NCI-H1436 (cell line): Measurements from ENCODE around the gene ARL5C.

Source experiments
- DNase-seq: peaks from one replicate; lab custom pipeline; 2025; lab: John Stamatoyannopoulos, UW

Gene ARL5C, protein sequence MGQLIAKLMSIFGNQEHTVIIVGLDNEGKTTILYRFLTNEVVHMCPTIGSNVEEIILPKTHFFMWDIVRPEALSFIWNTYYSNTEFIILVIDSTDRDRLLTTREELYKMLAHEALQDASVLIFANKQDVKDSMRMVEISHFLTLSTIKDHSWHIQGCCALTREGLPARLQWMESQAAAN

DNA sequence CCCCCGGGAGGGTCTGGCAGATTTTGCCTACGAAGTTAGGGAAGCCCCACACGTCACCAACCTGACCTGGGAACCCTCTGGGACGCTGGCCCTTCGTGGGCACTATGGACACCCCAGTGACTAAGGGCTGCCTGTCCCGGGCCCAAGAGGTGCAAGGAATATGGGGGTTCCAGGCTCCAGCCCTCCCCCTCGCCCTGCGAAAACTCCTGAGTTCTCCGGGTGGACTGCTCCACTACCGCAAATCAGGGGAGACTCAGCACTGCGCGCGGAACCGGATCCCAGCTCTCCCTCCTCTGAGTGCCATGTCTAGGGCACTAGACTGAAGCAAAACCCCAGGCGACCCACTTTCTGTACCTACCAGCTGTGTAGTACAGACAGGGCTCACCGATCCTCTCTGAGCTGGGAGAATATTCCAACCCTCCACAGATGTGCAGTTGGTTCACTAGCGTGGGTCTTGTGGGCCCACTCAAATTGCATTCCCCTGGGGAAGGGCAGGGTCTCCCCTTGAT lies at the start of gene ARL5C:
ARL5C (minus strand) TSS at position 321 of the 509 bp plus-strand sequence. CDS start 401 bp downstream, outside the sequence.
- no peak for DNase-seq

- DNase-seq, result no peak
These were observed 47.9 kb upstream of the ARL5C start for GRCh38 chr17:39213852-39214251.

GRCh38 chr17:39212841-39213480 lies 47.0 kb upstream of the ARL5C start:
- DNase-seq, result no peak

DNA sequence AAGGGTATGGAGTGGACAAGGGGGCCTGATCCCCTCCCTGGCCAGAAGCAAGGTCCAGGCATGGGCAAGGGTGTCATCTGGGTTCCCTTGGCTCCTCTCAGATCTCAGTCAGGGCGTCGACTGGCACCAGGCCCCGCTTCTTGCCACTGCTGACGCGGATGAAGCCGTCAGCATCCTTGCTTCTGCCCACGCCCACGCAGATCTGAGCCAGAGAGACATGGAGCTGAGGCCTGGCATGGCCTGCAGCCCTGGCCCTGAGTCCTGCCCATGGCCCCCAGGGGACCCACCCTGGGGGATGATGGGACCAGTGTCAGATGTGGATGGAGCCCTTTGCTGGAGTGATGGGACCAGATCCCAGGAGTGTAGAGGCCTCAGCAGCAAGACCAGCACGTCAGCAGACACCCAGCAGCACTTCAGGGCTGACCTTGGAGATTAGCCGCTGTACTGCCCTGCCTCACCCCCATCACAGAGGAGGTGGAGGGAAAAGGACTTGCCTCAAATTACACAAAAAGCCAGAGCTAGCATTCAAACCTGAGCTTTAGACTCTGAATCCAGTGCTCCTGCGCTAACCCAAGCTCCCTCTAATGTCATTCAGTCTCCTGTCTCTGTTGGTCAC lies 46.3 kb upstream of the ARL5C start:
- no peak for DNase-seq

DNA sequence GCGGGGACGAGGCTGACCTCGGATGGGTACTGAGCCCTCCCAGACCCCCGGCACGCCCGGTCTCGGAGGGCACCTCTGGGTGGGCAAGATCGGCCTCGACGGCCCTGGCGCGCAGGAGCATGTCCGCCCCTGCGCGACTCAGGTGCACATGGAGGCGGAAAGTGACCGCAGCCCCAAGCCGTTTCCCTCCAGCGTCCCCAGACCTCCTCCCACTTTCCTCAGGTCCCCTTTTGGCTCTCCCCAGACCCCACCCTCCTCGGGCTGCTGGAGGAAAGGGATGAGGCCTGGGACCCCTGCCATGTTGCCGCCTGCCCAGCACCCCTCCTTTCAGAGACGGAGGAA lies 44.1 kb upstream of the ARL5C start:
- DNase-seq, result no peak

GRCh38 chr17:39209317-39210092 lies 43.5 kb upstream of the ARL5C start:
- peak; percentile 60 for DNase-seq

DNA sequence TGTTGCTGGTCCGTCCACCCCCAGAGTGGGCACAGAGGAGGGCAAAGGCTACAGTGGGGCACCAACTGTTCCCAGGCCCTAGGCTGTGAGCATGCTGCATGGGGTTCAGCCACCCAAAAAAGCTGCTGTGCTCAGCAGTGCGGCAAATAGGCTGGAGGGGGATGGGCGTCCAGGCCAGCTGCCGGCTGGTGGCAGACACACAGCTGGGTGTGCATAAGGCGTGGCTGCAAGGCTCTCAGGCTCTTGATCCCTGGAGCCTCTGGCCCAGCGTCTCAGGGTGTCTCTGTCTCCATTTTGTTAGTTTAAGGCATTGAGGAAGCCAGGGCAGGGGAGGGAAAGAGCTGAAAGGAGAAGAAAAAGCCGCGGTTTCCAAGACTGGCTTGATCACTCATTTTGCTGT lies 42.9 kb upstream of the ARL5C start:
- DNase-seq, result no peak

DNA sequence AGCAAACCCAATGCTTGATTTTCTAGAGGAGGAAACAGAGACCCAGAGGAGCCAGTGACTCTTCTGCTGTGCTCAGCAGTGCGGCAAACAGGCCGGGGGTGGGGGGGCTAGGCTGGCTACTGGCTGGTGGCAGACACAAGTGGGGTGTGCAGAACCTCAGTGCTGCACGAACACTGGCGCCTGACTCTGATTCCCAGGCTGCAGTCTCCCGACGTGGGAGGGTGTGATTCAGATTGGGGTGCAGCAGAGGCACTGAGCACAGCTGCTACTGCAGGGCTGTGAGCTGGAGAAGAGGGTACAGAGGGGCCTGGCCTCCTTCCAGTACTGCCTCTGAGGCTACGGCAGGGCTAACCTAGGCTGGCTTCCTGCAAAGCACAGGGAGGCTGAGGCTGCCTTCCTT lies 42.2 kb upstream of the ARL5C start:
- no peak for DNase-seq

DNA sequence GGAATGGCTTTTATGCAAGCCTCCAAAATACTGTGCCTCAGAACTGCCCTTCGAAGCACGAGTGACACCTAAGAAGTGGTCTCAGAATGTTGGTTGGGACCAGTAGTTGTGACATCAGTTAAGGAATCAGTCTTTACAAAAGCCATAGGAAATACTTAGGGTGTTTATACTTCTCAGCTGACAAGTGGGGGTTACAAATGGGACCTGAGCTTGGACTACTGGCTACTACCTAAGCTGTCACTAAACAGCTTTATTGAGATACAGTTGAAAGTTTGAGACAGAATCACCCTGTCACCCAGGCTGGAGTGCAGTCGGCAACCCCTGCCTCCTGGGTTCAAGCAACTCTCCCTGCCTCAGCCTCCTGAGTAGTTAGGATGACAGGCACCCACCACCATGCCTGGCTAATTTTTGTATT lies 39.2 kb upstream of the ARL5C start:
- no peak for DNase-seq

DNA sequence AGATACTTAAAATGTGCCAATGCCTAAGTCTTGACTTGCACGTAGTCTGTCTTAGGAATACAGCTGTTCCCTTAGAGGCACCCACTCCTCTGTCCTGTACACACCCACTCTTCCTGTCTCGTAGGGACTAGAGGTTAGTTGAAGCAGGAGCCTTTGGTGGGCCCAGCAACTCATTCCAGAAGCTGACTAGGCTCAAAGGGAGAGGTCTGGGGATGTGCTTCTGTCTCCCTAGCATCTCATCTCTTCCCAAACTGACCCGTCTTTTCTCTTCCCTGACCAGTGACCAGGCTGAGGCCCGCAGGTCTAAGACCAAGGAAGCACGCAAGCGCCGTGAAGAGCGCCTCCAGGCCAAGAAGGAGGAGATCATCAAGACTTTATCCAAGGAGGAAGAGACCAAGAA lies 38.3 kb upstream of the ARL5C start:
- no peak for DNase-seq

GRCh38 chr17:39200957-39201510 lies 35.1 kb upstream of the ARL5C start:
- DNase-seq, result no peak

GRCh38 chr17:39200070-39200879 lies 34.3 kb upstream of the ARL5C start, which contains the start of gene RPL19:
TSS of gene RPL19 (plus strand) at chr17:39200283. CDS start at chr17:39200345, 62 bp downstream.
- peak; percentile 92 for DNase-seq

GRCh38 chr17:39199820-39200069 lies 33.8 kb upstream of the ARL5C start:
- peak; percentile 96 for DNase-seq

GRCh38 chr17:39198186-39198566 lies 32.2 kb upstream of the ARL5C start:
- no peak for DNase-seq

- DNase-seq, result peak; percentile 87
These were observed 31.6 kb upstream of the ARL5C start, which contains the start of gene CACNB1 for GRCh38 chr17:39197380-39198185. TSS of gene CACNB1 (minus strand) at chr17:39197669. CDS start at chr17:39197495, 174 bp downstream.

DNA sequence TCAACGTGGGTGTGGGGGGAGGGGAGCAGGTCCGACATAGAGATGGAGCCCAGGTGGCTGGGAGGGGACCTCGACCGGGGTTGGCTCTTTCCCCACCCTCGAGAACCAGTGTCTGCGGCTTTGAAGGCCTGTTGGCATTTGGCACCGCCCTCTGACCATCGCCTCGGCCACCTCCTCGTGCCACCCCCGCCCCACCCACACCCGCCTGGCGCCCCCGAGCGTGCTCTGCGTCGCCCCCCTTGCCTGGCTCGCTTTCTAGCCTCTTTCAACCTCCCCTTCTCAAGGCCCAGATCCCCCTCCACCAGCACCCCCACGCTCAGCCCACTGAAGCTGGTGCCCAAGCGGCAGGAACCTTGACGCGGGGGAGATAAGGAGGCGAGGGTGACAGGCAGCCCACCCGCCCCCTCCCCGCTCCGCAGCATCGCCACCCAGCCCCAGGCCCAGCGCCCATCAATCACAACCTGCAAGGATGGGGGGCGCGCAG lies 30.9 kb upstream of the ARL5C start:
- peak; percentile 40 for DNase-seq

GRCh38 chr17:39196241-39196807 lies 30.4 kb upstream of the ARL5C start:
- no peak for DNase-seq

DNA sequence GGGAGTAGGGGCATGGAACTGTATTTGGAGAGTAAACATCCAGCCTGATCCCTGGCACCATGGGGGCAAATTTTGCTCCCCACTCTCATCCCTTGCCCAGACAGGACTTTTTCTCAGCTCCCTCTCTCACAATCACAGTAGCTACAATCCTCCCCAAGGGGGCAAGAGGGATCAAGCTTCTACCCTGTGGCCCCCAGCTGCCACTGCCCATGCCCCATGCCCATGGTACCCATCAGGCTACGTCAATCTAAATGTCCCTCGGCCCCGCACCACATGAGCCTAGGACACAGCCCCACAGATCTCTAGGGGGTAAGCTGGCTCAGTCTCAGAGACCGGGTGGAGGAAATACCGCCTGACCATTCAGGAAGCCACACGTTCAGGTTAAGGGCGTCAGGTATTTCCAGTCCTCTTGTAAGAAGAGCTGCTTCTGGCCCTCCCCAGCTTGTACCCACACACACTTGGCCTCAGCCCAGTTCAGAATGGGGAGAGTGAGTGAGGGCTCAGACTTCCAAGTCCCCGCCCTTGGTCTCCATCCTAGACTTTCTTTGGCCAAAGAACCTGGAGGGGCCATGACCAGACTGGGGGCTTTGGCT lies 29.7 kb upstream of the ARL5C start:
- DNase-seq, result no peak

DNA sequence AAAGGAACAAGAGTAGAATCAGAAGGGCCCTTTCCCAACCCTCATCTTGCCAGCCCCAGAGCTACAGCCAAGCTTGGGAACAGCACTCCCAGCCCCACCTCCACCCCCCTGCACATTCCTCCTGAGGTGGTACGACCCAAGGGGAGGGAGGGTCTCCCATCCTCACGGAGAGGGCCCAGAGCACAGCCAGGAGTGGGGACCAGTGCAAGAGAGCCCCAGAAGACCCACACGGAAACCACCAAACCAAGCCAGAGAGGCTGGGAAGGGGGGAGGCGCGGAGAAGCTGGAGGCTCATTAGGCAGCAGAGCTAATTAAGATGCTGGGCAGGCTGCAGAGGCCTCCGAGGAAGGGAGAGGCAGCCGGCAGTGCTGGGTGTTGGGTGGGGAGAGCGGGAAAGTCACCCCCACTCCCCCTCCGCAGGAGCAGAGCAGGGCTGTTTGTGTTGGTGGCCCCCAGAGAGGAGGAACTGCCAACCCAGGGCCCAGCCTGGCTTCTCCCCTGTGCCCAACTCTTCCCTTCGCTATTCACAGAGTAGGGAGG lies 29.1 kb upstream of the ARL5C start:
- no peak for DNase-seq
